OCI-LY3 (cell line): ENCODE data around the gene SP9.
A peak's percentile ranks its signal among the peaks of the same experiment; 100 is the strongest.

Source experiments
- H2AFZ ChIP-seq: fragments of 200-600, 300-600 bp; shearing (Covaris generic); 2 replicates; pipeline ENCODE4 v1.6.0; 2014; ENCODE audit warnings: antibody characterized with exemption, low read depth, low read length
- H3K27ac ChIP-seq: fragments of 200-600, 300-600 bp; sonication (generic); 2 replicates; pipeline ENCODE4 v1.5.1; 2014; ENCODE audit warnings: mild to moderate bottlenecking, low read length, moderate library complexity, mixed read lengths
- H3K27me3 ChIP-seq: fragments of 200-600, 300-600 bp; sonication (generic); 2 replicates; pipeline ENCODE4 v1.6.1; 2014; ENCODE audit warnings: low read depth, low read length, mixed read lengths
- H3K36me3 ChIP-seq: fragments of 200-600, 300-600 bp; sonication (generic); replicated peaks from 2 replicates; pipeline ENCODE3; 2014; ENCODE audit warnings: low read depth, low read length, mixed read lengths
- H3K4me1 ChIP-seq: fragments of 300-600, 200-600 bp; sonication (generic); 2 replicates; pipeline ENCODE4 v1.6.1; 2014; ENCODE audit warnings: low read length, mixed read lengths
- H3K4me2 ChIP-seq: fragments of 200-600, 300-600 bp; sonication (generic); 2 replicates; pipeline ENCODE4 v1.6.1; 2014; ENCODE audit warnings: low read length, mixed read lengths
- H3K4me3 ChIP-seq: fragments of 300-600, 200-600 bp; sonication (generic); 2 replicates; pipeline ENCODE4 v1.5.1; 2014; ENCODE audit warnings: antibody characterized with exemption, mild to moderate bottlenecking, low read length, moderate library complexity
- H3K79me2 ChIP-seq: fragments of 300-600, 200-600 bp; shearing (Covaris generic); 2 replicates; pipeline ENCODE4 v1.6.1; 2014; ENCODE audit warnings: mild to moderate bottlenecking, low read length, mixed read lengths
- H3K9ac ChIP-seq: fragments of 300-600, 200-600 bp; shearing (Covaris generic); 2 replicates; pipeline ENCODE4 v1.6.0; 2014; ENCODE audit warnings: mild to moderate bottlenecking, low read length, moderate library complexity
- H3K9me3 ChIP-seq: fragments of 200-600, 300-600 bp; shearing (Covaris generic); 2 replicates; pipeline ENCODE4 v1.6.1; 2014; ENCODE audit warnings: low read length, mixed read lengths; ENCODE audit not compliant: insufficient read depth
- H4K20me1 ChIP-seq: fragments of 200-600, 300-600 bp; sonication (generic); 2 replicates; pipeline ENCODE4 v1.6.1; 2016; ENCODE audit warnings: low read length, mixed read lengths; ENCODE audit not compliant: insufficient read depth
- EZH2phosphoT487 ChIP-seq: fragments of 200-600 bp; shearing (Covaris generic); IDR thresholded peaks from 2 replicates; pipeline ENCODE4 v1.6.1; 2018; ENCODE audit warnings: antibody characterized with exemption, mixed run types, low read depth
- TF ChIP-seq, protein P1 (sequence below): fragments of 200-600, 300-600 bp; sonication (generic); IDR thresholded peaks from 2 replicates; pipeline ENCODE4 v1.5.1; 2014; ENCODE audit warnings: antibody characterized with exemption, low read length, low read depth

SP9 gene

DNA sequence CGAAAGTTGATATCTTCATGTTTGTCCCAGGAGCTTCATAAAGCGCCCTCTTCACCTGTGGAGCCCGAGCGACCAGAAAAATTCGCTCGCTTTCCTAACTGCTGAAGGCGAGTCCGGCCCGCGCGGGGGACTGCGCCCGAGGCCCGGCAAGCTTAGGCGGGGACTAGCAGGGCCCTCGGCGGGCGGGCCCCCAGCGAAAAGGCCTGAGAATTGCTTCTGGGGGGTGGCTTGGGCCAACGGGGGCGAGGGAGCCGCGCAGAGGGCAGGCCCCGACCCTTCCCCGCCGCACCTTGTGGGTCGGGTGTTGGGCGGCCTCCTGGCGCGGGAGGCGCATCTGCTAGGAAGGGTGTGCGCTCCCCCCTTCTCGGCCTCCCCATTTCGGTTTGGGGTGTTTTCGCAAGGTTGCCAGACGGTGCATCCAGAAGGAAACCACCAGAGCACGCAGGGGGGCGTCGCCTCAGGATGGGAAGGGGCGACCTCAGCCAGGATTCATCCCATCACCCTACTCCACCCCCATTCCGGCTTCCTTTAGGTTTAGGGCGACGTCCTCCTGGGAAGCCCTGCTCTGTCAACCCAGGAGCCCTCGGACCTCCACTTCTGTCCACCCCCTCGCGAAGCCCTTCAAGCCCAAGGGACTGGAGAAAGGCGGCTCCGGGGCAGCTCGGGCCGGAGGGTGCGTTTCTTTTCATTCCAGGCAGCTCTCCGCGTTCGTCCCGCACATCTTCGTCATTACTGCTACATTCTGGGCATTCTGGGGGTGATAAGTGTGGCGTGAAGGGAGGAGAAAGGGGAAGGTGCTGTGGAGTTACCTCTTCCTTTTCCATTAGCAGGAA lies 9.1 kb downstream of the SP9 start:
- no peak overlapping the region for H3K4me2 ChIP-seq
- no peaks in the 10 kb centered on the region for H3K79me2 ChIP-seq
- no peak overlapping the region for H2AFZ ChIP-seq
- no peak overlapping the region for H3K27ac ChIP-seq
- H3K27me3 ChIP-seq = peaks cover 4% of the 10 kb centered on the region; the same call in 1 of the 2 replicates
- TF ChIP-seq EZH2phosphoT487 = no peak
- TF ChIP-seq, protein P1, sequence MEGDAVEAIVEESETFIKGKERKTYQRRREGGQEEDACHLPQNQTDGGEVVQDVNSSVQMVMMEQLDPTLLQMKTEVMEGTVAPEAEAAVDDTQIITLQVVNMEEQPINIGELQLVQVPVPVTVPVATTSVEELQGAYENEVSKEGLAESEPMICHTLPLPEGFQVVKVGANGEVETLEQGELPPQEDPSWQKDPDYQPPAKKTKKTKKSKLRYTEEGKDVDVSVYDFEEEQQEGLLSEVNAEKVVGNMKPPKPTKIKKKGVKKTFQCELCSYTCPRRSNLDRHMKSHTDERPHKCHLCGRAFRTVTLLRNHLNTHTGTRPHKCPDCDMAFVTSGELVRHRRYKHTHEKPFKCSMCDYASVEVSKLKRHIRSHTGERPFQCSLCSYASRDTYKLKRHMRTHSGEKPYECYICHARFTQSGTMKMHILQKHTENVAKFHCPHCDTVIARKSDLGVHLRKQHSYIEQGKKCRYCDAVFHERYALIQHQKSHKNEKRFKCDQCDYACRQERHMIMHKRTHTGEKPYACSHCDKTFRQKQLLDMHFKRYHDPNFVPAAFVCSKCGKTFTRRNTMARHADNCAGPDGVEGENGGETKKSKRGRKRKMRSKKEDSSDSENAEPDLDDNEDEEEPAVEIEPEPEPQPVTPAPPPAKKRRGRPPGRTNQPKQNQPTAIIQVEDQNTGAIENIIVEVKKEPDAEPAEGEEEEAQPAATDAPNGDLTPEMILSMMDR = no peak
- no peak overlapping the region for H3K4me3 ChIP-seq
- H3K9ac ChIP-seq = no peak overlapping the region
- H4K20me1 ChIP-seq = no peaks in the 10 kb centered on the region
- H3K36me3 ChIP-seq = no peaks in the 10 kb centered on the region
- H3K4me1 ChIP-seq = peaks cover 16% of the 10 kb centered on the region; the same call in 1 of the 2 replicates
- no peaks in the 10 kb centered on the region for H3K9me3 ChIP-seq

DNA sequence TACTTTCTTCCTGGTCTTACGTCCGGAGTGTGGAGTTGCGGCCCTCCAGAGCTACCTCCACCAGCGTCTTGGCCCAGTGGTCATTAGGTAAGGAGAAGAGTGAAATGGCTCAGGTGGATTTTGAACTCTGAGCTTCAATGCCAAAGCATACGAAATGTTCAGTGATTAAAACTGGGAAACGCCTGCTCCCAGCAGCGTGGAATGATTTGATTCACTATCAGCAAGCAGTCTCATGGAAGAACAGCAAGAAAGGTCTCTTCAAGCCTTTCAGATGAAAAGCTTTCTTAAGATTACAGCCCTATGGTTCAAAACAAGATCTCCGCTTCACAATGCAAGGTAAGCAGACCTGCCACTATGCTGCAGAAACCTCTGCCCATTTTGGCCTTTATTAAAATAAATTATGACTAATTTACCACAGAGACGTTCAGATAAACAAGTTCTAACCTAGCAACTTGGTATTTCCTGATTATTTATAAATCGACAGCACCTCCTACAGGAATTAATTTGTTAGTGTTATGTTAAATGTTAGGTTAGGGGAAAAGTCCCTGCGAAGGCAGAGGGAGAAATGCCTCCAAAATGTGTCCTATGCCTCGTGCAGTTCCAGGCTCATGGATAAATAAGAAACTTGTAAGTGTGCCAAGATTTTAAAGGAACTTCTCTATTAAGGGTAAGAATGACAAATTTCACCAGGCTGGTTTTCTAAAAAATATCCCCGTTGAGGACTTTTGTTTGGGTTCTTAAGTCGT lies 10.1 kb downstream of the SP9 start:
- peak overlapping the region; percentile 50 for H3K4me2 ChIP-seq
- H3K36me3 ChIP-seq = no peaks in the 10 kb centered on the region
- H3K9ac ChIP-seq = no peak overlapping the region
- no peaks in the 10 kb centered on the region; the same call in 1 of the 2 replicates for H3K27me3 ChIP-seq
- no peaks in the 10 kb centered on the region for H4K20me1 ChIP-seq
- TF ChIP-seq, protein P1 = peak; percentile 70
- no peak for TF ChIP-seq EZH2phosphoT487
- H3K27ac ChIP-seq = no peak overlapping the region
- no peaks in the 10 kb centered on the region for H3K79me2 ChIP-seq
- H3K4me3 ChIP-seq = no peak overlapping the region
- peaks cover 12% of the 10 kb centered on the region; the same call in 1 of the 2 replicates for H3K4me1 ChIP-seq
- H3K9me3 ChIP-seq = no peaks in the 10 kb centered on the region
- no peak overlapping the region for H2AFZ ChIP-seq

DNA sequence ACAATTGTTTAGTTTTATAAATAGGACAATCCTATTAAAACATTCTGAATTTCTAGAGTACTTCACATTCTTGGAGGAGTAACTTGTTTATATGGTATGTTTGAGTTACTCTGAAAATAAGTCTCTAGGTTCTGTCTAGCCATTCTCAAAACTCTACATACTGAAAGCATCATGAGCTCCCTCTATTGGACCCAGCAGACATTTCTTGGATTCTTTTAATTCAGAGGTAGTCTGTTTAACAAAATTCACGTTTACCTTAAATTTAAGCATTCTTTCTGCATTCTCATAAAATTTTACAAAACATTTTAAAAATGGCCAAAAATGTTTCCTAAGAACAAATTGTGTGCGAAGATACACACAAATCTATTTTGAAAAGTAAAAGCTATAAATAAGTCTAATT lies 15.3 kb downstream of the SP9 start:
- no peaks in the 10 kb centered on the region for H4K20me1 ChIP-seq
- H3K27ac ChIP-seq = no peak overlapping the region
- H3K4me2 ChIP-seq = no peak overlapping the region
- no peaks in the 10 kb centered on the region for H3K27me3 ChIP-seq
- no peak overlapping the region for H3K9ac ChIP-seq
- H3K9me3 ChIP-seq = no peaks in the 10 kb centered on the region
- TF ChIP-seq, protein P1 = peak; percentile 54
- TF ChIP-seq EZH2phosphoT487 = no peak
- no peaks in the 10 kb centered on the region for H3K79me2 ChIP-seq
- H3K4me1 ChIP-seq = peaks cover 2% of the 10 kb centered on the region; the same call in 1 of the 2 replicates
- no peaks in the 10 kb centered on the region for H3K36me3 ChIP-seq
- no peak overlapping the region for H3K4me3 ChIP-seq
- no peak overlapping the region for H2AFZ ChIP-seq

DNA sequence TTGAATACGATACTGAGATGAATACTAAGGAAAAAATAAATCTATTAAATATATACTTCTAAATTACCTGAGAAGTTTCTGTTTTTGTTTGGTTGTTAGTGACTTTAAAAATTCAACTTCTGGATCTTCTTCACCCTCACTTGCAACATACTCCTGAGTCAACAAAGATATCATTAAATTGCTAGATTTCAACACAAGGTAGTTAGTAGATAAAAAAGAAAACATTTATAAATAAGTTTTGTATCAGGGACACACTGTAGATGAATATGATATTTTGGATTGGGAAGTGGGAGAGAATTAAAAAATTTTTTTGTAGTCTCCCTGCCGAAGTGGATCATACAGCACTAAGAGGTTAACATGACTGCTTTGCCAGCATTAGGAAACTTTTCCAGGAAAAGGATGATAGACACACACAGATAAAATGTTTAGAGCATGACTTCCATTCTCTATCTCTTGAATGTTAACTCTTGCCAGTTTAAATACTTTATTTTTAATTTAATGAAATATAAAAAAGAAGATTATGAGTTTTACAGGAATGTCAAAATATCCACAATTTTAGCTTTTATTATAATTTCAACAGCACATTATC lies 15.9 kb downstream of the SP9 start:
- no peaks in the 10 kb centered on the region for H3K4me1 ChIP-seq
- TF ChIP-seq, protein P1 = no peak
- no peak for TF ChIP-seq EZH2phosphoT487
- no peaks in the 10 kb centered on the region for H3K9me3 ChIP-seq
- H3K27me3 ChIP-seq = no peaks in the 10 kb centered on the region
- no peak overlapping the region for H3K9ac ChIP-seq
- H3K4me2 ChIP-seq = no peak overlapping the region
- no peak overlapping the region for H3K27ac ChIP-seq
- no peak overlapping the region for H2AFZ ChIP-seq
- no peaks in the 10 kb centered on the region for H4K20me1 ChIP-seq
- H3K79me2 ChIP-seq = no peaks in the 10 kb centered on the region
- H3K4me3 ChIP-seq = no peak overlapping the region
- no peaks in the 10 kb centered on the region for H3K36me3 ChIP-seq
